ENCODE measurements around the gene PDS5A. TPM values are rescaled to one million over a fixed set of nuclear protein-coding genes. Genes with fewer than 3 reads are reported as not detected.
"Not testable (repeated sequence)": the region's sequence is repeated elsewhere in the genome, so short reads cannot be mapped to it uniquely, and the experiment has no call there.

PDS5A gene
- total and polyA plus RNA-seq, 11 donors: 10.9 to 41.6 (median 30.3) TPM

DNA sequence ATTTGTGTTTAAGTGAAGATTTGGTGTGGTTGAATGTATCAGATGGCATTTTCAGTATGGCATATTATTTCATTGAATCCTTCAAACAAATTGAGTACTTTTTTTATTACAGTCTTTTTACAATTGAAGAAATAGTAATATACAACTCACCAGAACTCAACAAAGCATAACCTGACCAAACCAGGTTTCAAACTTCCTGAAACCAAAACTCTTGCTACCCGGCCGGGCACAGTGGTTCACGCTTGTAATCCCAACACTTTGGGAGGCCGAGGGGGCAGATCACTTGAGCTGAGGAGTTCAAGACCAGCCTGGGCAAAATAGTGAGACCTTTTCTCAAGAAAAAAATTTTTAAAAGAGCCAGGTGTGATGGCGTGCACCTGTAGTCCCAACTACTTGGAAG lies 185.6 kb downstream of the PDS5A start:
- ATAC-seq (no peak), DNase-seq (no peak)
- Histone ChIP-seq H3K9me3 (no peaks in the 10 kb centered on the region), H3K27me3 (no peaks in the 10 kb centered on the region), H3K4me1 (no peaks in the 10 kb centered on the region), H3K36me3 (no peaks in the 10 kb centered on the region), H3K27ac (no peak overlapping the region), H3K4me3 (no peak overlapping the region)
- 90 to 96% (median 93%) methylated on average over 5 of the region's 5 CpGs for WGBS, 4 donors
- TF ChIP-seq, protein P1, sequence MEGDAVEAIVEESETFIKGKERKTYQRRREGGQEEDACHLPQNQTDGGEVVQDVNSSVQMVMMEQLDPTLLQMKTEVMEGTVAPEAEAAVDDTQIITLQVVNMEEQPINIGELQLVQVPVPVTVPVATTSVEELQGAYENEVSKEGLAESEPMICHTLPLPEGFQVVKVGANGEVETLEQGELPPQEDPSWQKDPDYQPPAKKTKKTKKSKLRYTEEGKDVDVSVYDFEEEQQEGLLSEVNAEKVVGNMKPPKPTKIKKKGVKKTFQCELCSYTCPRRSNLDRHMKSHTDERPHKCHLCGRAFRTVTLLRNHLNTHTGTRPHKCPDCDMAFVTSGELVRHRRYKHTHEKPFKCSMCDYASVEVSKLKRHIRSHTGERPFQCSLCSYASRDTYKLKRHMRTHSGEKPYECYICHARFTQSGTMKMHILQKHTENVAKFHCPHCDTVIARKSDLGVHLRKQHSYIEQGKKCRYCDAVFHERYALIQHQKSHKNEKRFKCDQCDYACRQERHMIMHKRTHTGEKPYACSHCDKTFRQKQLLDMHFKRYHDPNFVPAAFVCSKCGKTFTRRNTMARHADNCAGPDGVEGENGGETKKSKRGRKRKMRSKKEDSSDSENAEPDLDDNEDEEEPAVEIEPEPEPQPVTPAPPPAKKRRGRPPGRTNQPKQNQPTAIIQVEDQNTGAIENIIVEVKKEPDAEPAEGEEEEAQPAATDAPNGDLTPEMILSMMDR (IDR thresholded peaks at IDR 0.05): no peak
- TF ChIP-seq POLR2A (IDR thresholded peaks at IDR 0.05): no peak
- intact Hi-C loops (cut with DNase I): no loop called here

DNA sequence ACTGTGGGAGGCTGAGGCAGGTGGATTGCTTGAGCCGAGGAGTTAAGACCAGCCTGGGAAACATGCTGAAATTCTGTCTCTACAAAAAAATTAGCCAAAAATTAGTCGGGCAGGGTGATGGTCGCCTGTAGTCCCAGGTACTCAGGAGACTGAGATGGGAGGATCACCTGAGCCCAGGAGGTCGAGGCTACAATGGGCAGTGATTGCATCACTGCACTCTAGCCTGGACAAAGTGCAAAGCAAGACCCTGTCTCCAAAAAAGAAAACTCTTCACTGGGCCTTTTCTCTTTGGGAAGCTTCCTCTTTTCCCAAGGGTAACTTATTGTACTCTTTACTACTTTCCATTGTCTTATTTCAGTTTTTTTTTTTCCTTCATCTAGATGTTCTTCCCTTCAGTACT lies 190.9 kb downstream of the PDS5A start:
- Histone ChIP-seq H3K4me3 (no peak overlapping the region), H3K9me3 (no peaks in the 10 kb centered on the region), H3K4me1 (no peaks in the 10 kb centered on the region), H3K36me3 (peaks cover 0 to 7% (median 0%) of the 10 kb centered on the region in 9 donors), H3K27ac (no peak overlapping the region), H3K27me3 (no peaks in the 10 kb centered on the region)
- no peak for ATAC-seq
- WGBS, 4 donors: 85 to 90% (median 87%) methylated on average over 4 of the region's 4 CpGs
- DNase-seq: no peak
- intact Hi-C loops (cut with DNase I): no loop called here
- no peak for TF ChIP-seq POLR2A (IDR thresholded peaks at IDR 0.05)
- TF ChIP-seq, protein P1 (IDR thresholded peaks at IDR 0.05): no peak

- Histone ChIP-seq H3K27me3 (no peaks in the 10 kb centered on the region), H3K36me3 (peaks cover 0 to 18% (median 5%) of the 10 kb centered on the region in 9 donors), H3K4me1 (no peaks in the 10 kb centered on the region), H3K9me3 (no peaks in the 10 kb centered on the region), H3K4me3 (no peak overlapping the region), H3K27ac (no peak overlapping the region)
- 44 to 70% (median 58%) methylated on average over 1 of the region's 1 CpG for WGBS, 4 donors
- intact Hi-C loops (cut with DNase I): no loop called here
- TF ChIP-seq POLR2A (IDR thresholded peaks at IDR 0.05): no peak
- TF ChIP-seq, protein P1 (IDR thresholded peaks at IDR 0.05): no peak
- DNase-seq (no peak), ATAC-seq (no peak)
These were observed 192.6 kb downstream of the PDS5A start for GRCh38 chr4:39785083-39785482.

DNA sequence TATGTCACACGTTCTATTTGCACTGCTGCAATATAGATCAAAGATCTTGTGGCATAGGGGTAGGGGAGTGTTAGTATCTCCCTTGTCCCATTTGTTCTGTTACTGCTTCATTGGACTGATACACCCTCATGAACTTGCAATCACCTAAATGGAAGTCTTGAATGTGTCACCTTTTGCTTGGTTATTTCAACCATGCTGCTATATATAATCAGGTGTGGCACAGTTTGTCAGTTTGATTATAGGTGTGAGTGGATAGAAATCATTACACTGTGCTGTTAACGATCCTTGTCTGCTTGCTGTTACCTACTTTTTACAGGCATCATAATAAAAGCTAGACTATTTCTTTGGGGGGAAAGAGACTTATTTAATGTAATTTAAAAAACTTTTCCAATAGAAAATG lies 195.7 kb downstream of the PDS5A start:
- peaks cover 0 to 49% (median 35%) of the 10 kb centered on the region in 9 donors for H3K36me3 ChIP-seq
- H3K27me3 ChIP-seq; DNase-seq; H3K9me3 ChIP-seq; H3K4me1 ChIP-seq; H3K27ac ChIP-seq; intact Hi-C loops (cut with DNase I); H3K4me3 ChIP-seq: not testable (repeated sequence)
- ATAC-seq: peak in 1 of 4 donors; percentile 18
- WGBS, 4 donors: 57 to 72% (median 68%) methylated on average over 2 of the region's 2 CpGs

Other genes with a start within 250 kb of the PDS5A start
- 1 to 10 TPM; 3.5 to 6.8 (median 5.0) TPM for gene N4BP2, start 78.9 kb upstream of the PDS5A start, total RNA-seq
- gene N4BP2, start 78.9 kb upstream of the PDS5A start, polyA plus RNA-seq: 1 to 10 TPM in 1 of 2 donors, under 1 TPM in 1; 0.57 to 1.7 TPM
- gene RHOH, start 219.1 kb upstream of the PDS5A start, total RNA-seq: 1 to 10 TPM in 2 of 9 donors, under 1 TPM in 3, not detected in 4; 0.30 to 6.6 (median 0.63) TPM
- gene RHOH, start 219.1 kb upstream of the PDS5A start, polyA plus RNA-seq: under 1 TPM in 1 of 2 donors, not detected in 1; 0.35 TPM

All from heart left ventricle (tissue), 16 donors.